Coronary artery (tissue), 2 donors: ENCODE measurements around the gene FOXS1.
"Not testable (repeated sequence)": the region's sequence is repeated elsewhere in the genome, so short reads cannot be mapped to it uniquely, and the experiment has no call there.

ENCODE experiments used
- DNase-seq: peaks from one replicate; pipeline ENCODE4 v3.0.0-alpha.2; 2017; ENCODE audit warnings: low spot score
- H3K27ac ChIP-seq, 2 donors: fragments of 200-600 bp; sonication (generic); one replicate each; pipeline ENCODE4 v1.5.1; 2016 to 2019
- H3K4me3 ChIP-seq: fragments of 200-600 bp; sonication (generic); 2 replicates; pipeline ENCODE4 v1.5.1; 2016; ENCODE audit warnings: mild to moderate bottlenecking, moderate library complexity
- TF ChIP-seq, protein P1 (sequence below): fragments of 200-600 bp; sonication (generic); IDR thresholded peaks from one replicate; pipeline ENCODE4 v1.5.1; 2019; ENCODE audit warnings: antibody characterized with exemption

Gene FOXS1

GRCh38 chr20:31833931-31834521 lies 11.4 kb downstream of the FOXS1 start:
- H3K27ac ChIP-seq: peak overlapping the region in 1 of 2 donors; percentile 60

GRCh38 chr20:31833130-31833930 lies 12.1 kb downstream of the FOXS1 start:
- DNase-seq: no peak
- peak overlapping the region in 1 of 2 donors; percentile 60 for H3K27ac ChIP-seq
- TF ChIP-seq, protein P1, sequence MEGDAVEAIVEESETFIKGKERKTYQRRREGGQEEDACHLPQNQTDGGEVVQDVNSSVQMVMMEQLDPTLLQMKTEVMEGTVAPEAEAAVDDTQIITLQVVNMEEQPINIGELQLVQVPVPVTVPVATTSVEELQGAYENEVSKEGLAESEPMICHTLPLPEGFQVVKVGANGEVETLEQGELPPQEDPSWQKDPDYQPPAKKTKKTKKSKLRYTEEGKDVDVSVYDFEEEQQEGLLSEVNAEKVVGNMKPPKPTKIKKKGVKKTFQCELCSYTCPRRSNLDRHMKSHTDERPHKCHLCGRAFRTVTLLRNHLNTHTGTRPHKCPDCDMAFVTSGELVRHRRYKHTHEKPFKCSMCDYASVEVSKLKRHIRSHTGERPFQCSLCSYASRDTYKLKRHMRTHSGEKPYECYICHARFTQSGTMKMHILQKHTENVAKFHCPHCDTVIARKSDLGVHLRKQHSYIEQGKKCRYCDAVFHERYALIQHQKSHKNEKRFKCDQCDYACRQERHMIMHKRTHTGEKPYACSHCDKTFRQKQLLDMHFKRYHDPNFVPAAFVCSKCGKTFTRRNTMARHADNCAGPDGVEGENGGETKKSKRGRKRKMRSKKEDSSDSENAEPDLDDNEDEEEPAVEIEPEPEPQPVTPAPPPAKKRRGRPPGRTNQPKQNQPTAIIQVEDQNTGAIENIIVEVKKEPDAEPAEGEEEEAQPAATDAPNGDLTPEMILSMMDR: peak; percentile 88
- no peak overlapping the region for H3K4me3 ChIP-seq

More at GRCh38 chr20:31833931-31834521, 11.4 kb downstream of the FOXS1 start:
- TF ChIP-seq, protein P1: no peak
- no peak overlapping the region for H3K4me3 ChIP-seq
- no peak for DNase-seq

DNA sequence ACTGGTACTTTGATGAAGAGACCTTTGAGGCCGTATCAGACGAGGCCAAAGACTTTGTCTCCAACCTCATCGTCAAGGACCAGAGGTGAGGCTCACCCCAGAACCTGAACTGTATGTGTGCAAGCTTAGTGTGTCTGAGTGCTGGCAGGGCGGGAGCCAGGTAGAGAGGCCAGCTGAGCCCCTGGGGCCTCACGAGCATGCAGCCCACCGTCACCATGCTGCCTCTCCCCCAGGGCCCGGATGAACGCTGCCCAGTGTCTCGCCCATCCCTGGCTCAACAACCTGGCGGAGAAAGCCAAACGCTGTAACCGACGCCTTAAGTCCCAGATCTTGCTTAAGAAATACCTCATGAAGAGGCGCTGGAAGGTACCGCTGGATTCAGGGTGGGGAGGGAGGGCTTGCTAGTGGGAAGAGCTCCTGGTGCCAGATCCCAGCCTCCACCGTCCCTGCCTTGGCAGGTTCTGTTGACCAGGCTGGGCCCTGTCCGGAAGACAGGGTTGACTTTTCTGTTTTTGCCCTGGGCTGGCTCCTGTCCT lies 13.6 kb downstream of the FOXS1 start:
- DNase-seq: no peak
- no peak overlapping the region for H3K4me3 ChIP-seq
- no peak overlapping the region for H3K27ac ChIP-seq
- TF ChIP-seq, protein P1: no peak

GRCh38 chr20:31831211-31831610 lies 14.2 kb downstream of the FOXS1 start:
- Histone ChIP-seq H3K4me3 (no peak overlapping the region), H3K27ac (no peak overlapping the region)
- TF ChIP-seq, protein P1: no peak
- no peak for DNase-seq

DNA sequence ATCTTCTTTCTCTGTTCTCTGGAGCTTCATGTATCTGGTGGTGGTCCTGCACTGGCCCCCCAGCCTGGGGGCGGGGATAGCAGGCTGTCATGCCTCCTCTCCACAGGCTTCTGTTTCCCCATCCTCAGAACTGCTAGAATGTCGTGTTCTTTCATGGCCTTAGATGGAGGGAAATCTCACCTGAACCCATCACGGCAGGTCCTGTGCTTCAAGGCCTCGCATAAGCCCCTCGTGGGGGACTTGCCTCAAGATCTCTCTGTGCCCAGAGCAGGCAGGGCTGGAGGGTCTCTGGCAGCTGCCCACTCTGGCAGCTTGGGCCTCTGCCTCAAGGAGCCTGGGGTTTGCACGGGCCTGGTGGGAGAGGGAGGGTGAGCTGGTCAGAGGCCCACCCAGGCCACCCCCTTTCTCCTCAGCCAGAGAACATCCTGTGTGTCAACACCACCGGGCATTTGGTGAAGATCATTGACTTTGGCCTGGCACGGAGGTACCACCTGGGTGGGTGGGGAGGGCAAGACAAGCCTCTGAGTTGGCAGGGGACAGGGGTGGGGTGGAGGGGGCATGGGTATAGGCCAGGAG lies 14.9 kb downstream of the FOXS1 start:
- TF ChIP-seq, protein P1: no peak
- no peak for DNase-seq
- Histone ChIP-seq H3K4me3 (no peak overlapping the region), H3K27ac (no peak overlapping the region)

- TF ChIP-seq, protein P1: no peak
- DNase-seq: no peak
- H3K27ac ChIP-seq: no peak overlapping the region
Observed at GRCh38 chr20:31829731-31830130, 15.7 kb downstream of the FOXS1 start.

GRCh38 chr20:31828016-31828415 lies 17.4 kb downstream of the FOXS1 start:
- DNase-seq, H3K27ac ChIP-seq, H3K4me3 ChIP-seq: not testable (repeated sequence)

More at GRCh38 chr20:31829731-31830130, 15.7 kb downstream of the FOXS1 start:
- H3K4me3 ChIP-seq: no peak overlapping the region
